Stimulated activated naive B cell treated with anti-CD40 and anti-IgM and Interleukin-4, amounts not matched to agents 10 μg/mL and 1 μg/mL and 100 μg/mL, for 72 hours (primary cell): ENCODE results near the gene OPTC.

Source experiments
- ATAC-seq, 2 donors: fragments of 150-1000 bp; cut with Tn5 transposase; replicated peaks; 2 replicates each; pipeline ENCODE4 v1.10.0; 2021; ENCODE audit warnings: moderate library complexity in 1 of 2
- DNase-seq: peaks from one replicate; pipeline ENCODE4 v3.0.0; 2021
- H3K27ac Mint-ChIP-seq: one replicate; pipeline ENCODE4 v1.8.0; 2022; ENCODE audit warnings: mild to moderate bottlenecking, mixed read lengths
- H3K27me3 Mint-ChIP-seq, 2 donors: one replicate each; pipeline ENCODE4 v1.8.0; 2022; ENCODE audit warnings: mixed read lengths in 2 of 2
- H3K36me3 Mint-ChIP-seq, 2 donors: one replicate each; pipeline ENCODE4 v1.8.0; 2022; ENCODE audit warnings: mixed read lengths in 2 of 2, mild to moderate bottlenecking in 1 of 2
- H3K4me1 Mint-ChIP-seq, 2 donors: one replicate each; pipeline ENCODE4 v1.8.0; 2022; ENCODE audit warnings: mixed read lengths in 2 of 2, mild to moderate bottlenecking in 1 of 2
- H3K4me3 Mint-ChIP-seq, 2 donors: one replicate each; pipeline ENCODE4 v1.8.0; 2022; ENCODE audit warnings: mild to moderate bottlenecking in 2 of 2, mixed read lengths in 2 of 2, moderate library complexity in 1 of 2
- H3K9me3 Mint-ChIP-seq, 2 donors: one replicate each; pipeline ENCODE4 v1.8.0; 2022; ENCODE audit warnings: mixed read lengths in 2 of 2, mild to moderate bottlenecking in 1 of 2

The OPTC gene

GRCh38 chr1:203490607-203491006, 3.3 kb upstream of the OPTC start:
- H3K4me1 Mint-ChIP-seq, result peaks cover 2 to 12% of the 10 kb centered on the region in 2 donors
- DNase-seq (no peak), ATAC-seq (no peak)

GRCh38 chr1:203491664-203492063, 2.3 kb upstream of the OPTC start:
- ATAC-seq (no peak), DNase-seq (no peak)
- H3K4me1 Mint-ChIP-seq, result peaks cover 2 to 12% of the 10 kb centered on the region in 2 donors
- no peaks in the 10 kb centered on the region for H3K36me3 Mint-ChIP-seq
- peaks cover 15% of the 10 kb centered on the region in 2 donors for H3K27me3 Mint-ChIP-seq
- no peak overlapping the region for H3K4me3 Mint-ChIP-seq
- H3K27ac Mint-ChIP-seq, result peak overlapping the region; percentile 53
- H3K9me3 Mint-ChIP-seq, result no peaks in the 10 kb centered on the region

More at GRCh38 chr1:203490607-203491006, 3.3 kb upstream of the OPTC start:
- Mint-ChIP-seq H3K27ac (no peak overlapping the region), H3K27me3 (peaks cover 11 to 14% of the 10 kb centered on the region in 2 donors), H3K36me3 (no peaks in the 10 kb centered on the region), H3K4me3 (no peak overlapping the region), H3K9me3 (no peaks in the 10 kb centered on the region)

GRCh38 chr1:203492082-203492747, 1.7 kb upstream of the OPTC start:
- no peak for ATAC-seq
- Mint-ChIP-seq H3K27me3 (peaks cover 17 to 18% of the 10 kb centered on the region in 2 donors), H3K4me1 (peaks cover 2 to 8% of the 10 kb centered on the region in 2 donors), H3K36me3 (no peaks in the 10 kb centered on the region), H3K27ac (peak overlapping the region; percentile 53), H3K4me3 (no peak overlapping the region), H3K9me3 (no peaks in the 10 kb centered on the region)
- DNase-seq, result no peak

- H3K27me3 Mint-ChIP-seq, result peaks cover 17 to 18% of the 10 kb centered on the region in 2 donors
- no peak for ATAC-seq
- no peak for DNase-seq
- no peak overlapping the region for H3K27ac Mint-ChIP-seq
- H3K36me3 Mint-ChIP-seq, result no peaks in the 10 kb centered on the region
- no peaks in the 10 kb centered on the region for H3K9me3 Mint-ChIP-seq
- H3K4me1 Mint-ChIP-seq, result peaks cover 0 to 3% of the 10 kb centered on the region in 2 donors
- no peak overlapping the region for H3K4me3 Mint-ChIP-seq
These were observed 1.2 kb upstream of the OPTC start for GRCh38 chr1:203492748-203493130.

GRCh38 chr1:203495845-203496244, 1.9 kb downstream of the OPTC start:
- Mint-ChIP-seq H3K9me3 (no peaks in the 10 kb centered on the region), H3K27ac (no peak overlapping the region), H3K4me1 (no peaks in the 10 kb centered on the region), H3K36me3 (no peaks in the 10 kb centered on the region), H3K27me3 (peaks cover 17 to 18% of the 10 kb centered on the region in 2 donors), H3K4me3 (no peak overlapping the region)
- ATAC-seq, result no peak
- no peak for DNase-seq

GRCh38 chr1:203497269-203497777, 3.4 kb downstream of the OPTC start:
- ATAC-seq (no peak), DNase-seq (no peak)
- Mint-ChIP-seq H3K4me1 (no peaks in the 10 kb centered on the region), H3K27me3 (peaks cover 5 to 16% of the 10 kb centered on the region in 2 donors), H3K27ac (no peak overlapping the region), H3K36me3 (no peaks in the 10 kb centered on the region), H3K4me3 (no peak overlapping the region), H3K9me3 (no peaks in the 10 kb centered on the region)

- no peak for ATAC-seq
- Mint-ChIP-seq H3K27ac (no peak overlapping the region), H3K4me3 (no peak overlapping the region), H3K9me3 (no peaks in the 10 kb centered on the region), H3K4me1 (peaks cover 0 to 2% of the 10 kb centered on the region in 2 donors), H3K27me3 (peaks cover 11 to 18% of the 10 kb centered on the region in 2 donors), H3K36me3 (peaks cover 0 to 2% of the 10 kb centered on the region in 2 donors)
- DNase-seq, result no peak
These were observed 5.8 kb downstream of the OPTC start for GRCh38 chr1:203499643-203500278.

GRCh38 chr1:203500279-203500678, 6.3 kb downstream of the OPTC start:
- H3K27ac Mint-ChIP-seq, result no peak overlapping the region
- H3K4me3 Mint-ChIP-seq, result no peak overlapping the region
- ATAC-seq (no peak), DNase-seq (no peak)
- H3K4me1 Mint-ChIP-seq, result peaks cover 0 to 2% of the 10 kb centered on the region in 2 donors
- peaks cover 11 to 18% of the 10 kb centered on the region in 2 donors for H3K27me3 Mint-ChIP-seq
- no peaks in the 10 kb centered on the region for H3K9me3 Mint-ChIP-seq
- H3K36me3 Mint-ChIP-seq, result peaks cover 0 to 2% of the 10 kb centered on the region in 2 donors

GRCh38 chr1:203503836-203504235, 9.9 kb downstream of the OPTC start:
- Mint-ChIP-seq H3K4me3 (no peak overlapping the region), H3K4me1 (peaks cover 0 to 2% of the 10 kb centered on the region in 2 donors), H3K36me3 (peaks cover 0 to 2% of the 10 kb centered on the region in 2 donors), H3K27me3 (peaks cover 6 to 12% of the 10 kb centered on the region in 2 donors), H3K9me3 (no peaks in the 10 kb centered on the region), H3K27ac (no peak overlapping the region)
- ATAC-seq (no peak), DNase-seq (no peak)

GRCh38 chr1:203504400-203505250, 10.7 kb downstream of the OPTC start:
- DNase-seq (peak; percentile 42), ATAC-seq (peak; percentile 87 to 96)
- Mint-ChIP-seq H3K4me3 (no peak overlapping the region), H3K9me3 (no peaks in the 10 kb centered on the region), H3K4me1 (peaks cover 0 to 2% of the 10 kb centered on the region in 2 donors), H3K27me3 (peaks cover 6 to 12% of the 10 kb centered on the region in 2 donors), H3K27ac (no peak overlapping the region), H3K36me3 (peaks cover 0 to 2% of the 10 kb centered on the region in 2 donors)

- H3K9me3 Mint-ChIP-seq, result no peaks in the 10 kb centered on the region
- peaks cover 6 to 12% of the 10 kb centered on the region in 2 donors for H3K27me3 Mint-ChIP-seq
- peaks cover 0 to 2% of the 10 kb centered on the region in 2 donors for H3K4me1 Mint-ChIP-seq
- H3K36me3 Mint-ChIP-seq, result peaks cover 0 to 2% of the 10 kb centered on the region in 2 donors
- DNase-seq (no peak), ATAC-seq (no peak)
- no peak overlapping the region for H3K4me3 Mint-ChIP-seq
- no peak overlapping the region for H3K27ac Mint-ChIP-seq
These were observed 11.7 kb downstream of the OPTC start for GRCh38 chr1:203505526-203506204.

GRCh38 chr1:203506858-203507626, 13.1 kb downstream of the OPTC start:
- DNase-seq, result no peak
- peaks cover 2 to 6% of the 10 kb centered on the region in 2 donors for H3K4me1 Mint-ChIP-seq
- H3K36me3 Mint-ChIP-seq, result peaks cover 0 to 2% of the 10 kb centered on the region in 2 donors
- no peak overlapping the region for H3K4me3 Mint-ChIP-seq
- H3K27me3 Mint-ChIP-seq, result peaks cover 6 to 10% of the 10 kb centered on the region in 2 donors
- ATAC-seq, result no peak
- H3K9me3 Mint-ChIP-seq, result no peaks in the 10 kb centered on the region
- H3K27ac Mint-ChIP-seq, result no peak overlapping the region

- H3K9me3 Mint-ChIP-seq, result no peaks in the 10 kb centered on the region
- ATAC-seq (no peak), DNase-seq (no peak)
- H3K4me3 Mint-ChIP-seq, result no peak overlapping the region
- no peak overlapping the region for H3K27ac Mint-ChIP-seq
- H3K27me3 Mint-ChIP-seq, result peaks cover 6 to 9% of the 10 kb centered on the region in 2 donors
- peaks cover 7 to 13% of the 10 kb centered on the region in 2 donors for H3K4me1 Mint-ChIP-seq
- H3K36me3 Mint-ChIP-seq, result peaks cover 0 to 2% of the 10 kb centered on the region in 2 donors
These were observed 13.8 kb downstream of the OPTC start for GRCh38 chr1:203507759-203508158.
